Prostate gland (tissue), 2 donors: ENCODE results near the gene RTN4RL1.

Experiments
- POLR2A ChIP-seq: fragments of 450-650 bp; IDR thresholded peaks from one replicate; pipeline ENCODE4 v1.6.1; 2016; ENCODE audit warnings: antibody characterized with exemption, mild to moderate bottlenecking
- POLR2AphosphoS5 ChIP-seq: sonication (generic); formaldehyde crosslinking; IDR thresholded peaks from one replicate; pipeline ENCODE4 v1.6.1; 2017; ENCODE audit warnings: antibody characterized with exemption
- TF ChIP-seq, protein P1 (sequence below), 4 experiments: fragments of 200-600 bp in 2 of 4; fragments of 450-650 bp in 2 of 4; sonication (generic) in 2 of 4; IDR thresholded peaks; 1 replicate in 3 of 4; 2 replicates in 1 of 4; pipeline ENCODE4 v1.5.1; 2016 to 2019; ENCODE audit warnings: antibody characterized with exemption in 4 of 4, mild to moderate bottlenecking in 2 of 4, moderate library complexity in 2 of 4

DNA sequence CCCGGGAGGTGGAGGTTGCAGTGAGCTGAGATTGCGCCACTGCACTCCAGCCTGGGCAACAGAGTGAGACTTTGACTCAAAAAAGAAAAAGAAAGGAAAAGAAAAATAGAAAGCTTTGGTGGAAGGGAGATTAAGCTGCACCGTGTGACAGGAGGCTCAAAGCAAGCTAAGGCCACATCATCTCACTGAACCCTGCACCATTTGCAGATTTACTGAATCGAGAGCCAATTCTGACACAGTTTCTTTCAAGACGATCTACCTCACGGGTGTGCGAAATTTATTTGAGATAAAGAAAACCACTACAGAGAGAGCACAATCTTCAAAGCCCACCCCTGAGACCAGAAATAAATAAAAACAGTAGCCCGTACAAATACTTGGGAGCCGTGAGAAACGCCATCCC, 49.6 kb downstream of the RTN4RL1 start:
- TF ChIP-seq, protein P1, sequence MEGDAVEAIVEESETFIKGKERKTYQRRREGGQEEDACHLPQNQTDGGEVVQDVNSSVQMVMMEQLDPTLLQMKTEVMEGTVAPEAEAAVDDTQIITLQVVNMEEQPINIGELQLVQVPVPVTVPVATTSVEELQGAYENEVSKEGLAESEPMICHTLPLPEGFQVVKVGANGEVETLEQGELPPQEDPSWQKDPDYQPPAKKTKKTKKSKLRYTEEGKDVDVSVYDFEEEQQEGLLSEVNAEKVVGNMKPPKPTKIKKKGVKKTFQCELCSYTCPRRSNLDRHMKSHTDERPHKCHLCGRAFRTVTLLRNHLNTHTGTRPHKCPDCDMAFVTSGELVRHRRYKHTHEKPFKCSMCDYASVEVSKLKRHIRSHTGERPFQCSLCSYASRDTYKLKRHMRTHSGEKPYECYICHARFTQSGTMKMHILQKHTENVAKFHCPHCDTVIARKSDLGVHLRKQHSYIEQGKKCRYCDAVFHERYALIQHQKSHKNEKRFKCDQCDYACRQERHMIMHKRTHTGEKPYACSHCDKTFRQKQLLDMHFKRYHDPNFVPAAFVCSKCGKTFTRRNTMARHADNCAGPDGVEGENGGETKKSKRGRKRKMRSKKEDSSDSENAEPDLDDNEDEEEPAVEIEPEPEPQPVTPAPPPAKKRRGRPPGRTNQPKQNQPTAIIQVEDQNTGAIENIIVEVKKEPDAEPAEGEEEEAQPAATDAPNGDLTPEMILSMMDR (IDR thresholded peaks at IDR 0.05), result no peak
- TF ChIP-seq POLR2A (no peak), POLR2AphosphoS5 (no peak)
